KBM-7 (cell line): Measurements from ENCODE around the gene PLEKHN1.

Experiments
- DNase-seq: peaks from one replicate; pipeline ENCODE4 v3.0.0-alpha.2; 2015
- in situ Hi-C: fragments of 300-500 bp; cut with MboI; formaldehyde crosslinking; loops from 2 replicates; pipeline ENCODE4 v1.14.3; 2020; ENCODE audit warnings: low sequenced_read_pairs, low pct_unique_long_range_greater_than_20kb, mixed read lengths

The PLEKHN1 gene

GRCh38 chr1:966135-966703 lies at the start of gene PLEKHN1:
TSS of gene PLEKHN1 (plus strand) at chr1:966482. CDS start at chr1:966532, 50 bp downstream.
- in situ Hi-C loops: no loop called here
- DNase-seq: no peak

DNA sequence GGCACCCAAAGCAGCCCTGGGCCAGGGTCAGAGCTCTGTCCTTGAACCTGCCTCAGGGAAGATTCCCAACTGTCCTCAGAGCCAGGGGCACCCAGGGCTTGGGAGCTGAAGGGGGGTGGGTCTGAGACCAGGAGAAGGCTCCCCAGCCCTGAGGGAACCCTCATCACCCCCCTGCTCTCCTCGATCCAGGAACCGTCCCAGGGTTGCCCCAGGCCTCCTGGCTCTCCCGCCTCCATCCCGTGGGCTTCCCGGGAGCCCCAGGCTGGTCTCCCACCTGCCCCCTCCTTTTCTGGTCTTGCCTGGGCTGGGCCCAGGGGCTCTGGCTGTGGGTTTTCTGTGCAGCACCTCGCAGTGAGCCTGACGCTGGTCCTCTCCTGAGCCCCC lies 49.2 kb upstream of the PLEKHN1 start:
- in situ Hi-C loops: no loop called here
- DNase-seq: no peak

DNA sequence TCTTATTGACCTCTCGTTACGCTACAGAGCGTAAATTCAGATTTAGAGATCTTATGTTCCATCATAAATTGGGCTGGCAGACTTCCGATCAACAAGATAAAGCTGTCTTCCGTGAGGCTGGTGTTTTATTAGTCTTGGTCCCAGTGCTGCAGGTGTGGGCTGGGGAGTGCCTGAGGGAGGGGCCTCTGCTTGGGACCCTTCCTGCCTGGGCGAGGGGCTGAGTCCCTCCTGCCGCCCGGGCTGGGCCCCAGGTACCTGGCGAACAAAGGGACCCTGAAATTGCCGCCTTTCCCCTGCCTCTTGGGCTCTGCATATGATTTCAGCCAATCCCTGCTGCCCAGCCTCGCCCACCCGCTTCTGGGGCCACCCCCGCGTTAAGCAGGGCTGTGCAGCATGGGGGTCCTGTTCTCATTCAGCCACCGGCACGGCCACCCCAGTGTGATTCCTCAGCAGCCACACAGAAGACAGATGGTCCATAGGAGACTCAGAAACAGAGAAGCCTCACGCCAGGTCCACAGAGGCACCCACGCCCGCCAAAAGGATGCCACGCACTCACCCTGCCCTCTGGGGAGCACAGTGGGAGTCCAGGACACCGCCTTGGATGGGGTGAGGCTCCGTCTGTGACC lies 48.7 kb upstream of the PLEKHN1 start:
- DNase-seq: no peak
- in situ Hi-C loops: no loop called here

- no peak for DNase-seq
- in situ Hi-C loops: no loop called here
Observed at GRCh38 chr1:918353-918752, 47.9 kb upstream of the PLEKHN1 start.

- in situ Hi-C loops: no loop called here
- no peak for DNase-seq
Observed at GRCh38 chr1:918843-919242, 47.4 kb upstream of the PLEKHN1 start.

DNA sequence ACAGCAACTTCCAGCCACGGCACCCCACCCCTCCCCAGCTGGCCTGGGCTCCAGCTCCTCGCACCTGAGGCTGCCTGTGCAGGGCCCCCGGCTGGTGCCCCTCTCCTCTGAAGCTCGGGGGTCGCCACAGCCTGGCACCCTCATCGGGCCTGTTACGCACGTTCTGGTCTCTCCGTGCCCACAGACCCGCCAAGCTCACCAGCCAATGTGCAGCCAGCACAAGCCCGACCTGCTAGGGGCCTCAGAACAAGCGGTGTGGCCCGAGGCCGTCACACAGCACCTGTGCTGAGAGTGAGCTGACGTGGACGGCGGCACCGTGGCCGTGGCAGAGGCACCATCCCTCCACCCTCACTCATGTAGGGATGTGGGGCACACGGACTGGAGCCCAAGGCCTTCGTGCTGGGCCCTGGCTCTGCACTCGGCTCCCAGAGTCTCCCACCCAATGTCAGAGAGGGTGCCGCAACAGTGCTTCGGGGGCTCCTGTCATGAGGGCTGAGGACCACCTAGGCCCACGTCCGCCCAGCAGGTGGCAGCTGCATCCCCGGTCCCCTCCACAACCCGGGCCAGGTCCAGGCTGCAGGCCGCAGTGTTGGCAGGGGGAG lies 46.9 kb upstream of the PLEKHN1 start:
- in situ Hi-C loops: no loop called here
- no peak for DNase-seq

- no peak for DNase-seq
- in situ Hi-C loops: no loop called here
Observed at GRCh38 chr1:920010-920409, 46.3 kb upstream of the PLEKHN1 start.

DNA sequence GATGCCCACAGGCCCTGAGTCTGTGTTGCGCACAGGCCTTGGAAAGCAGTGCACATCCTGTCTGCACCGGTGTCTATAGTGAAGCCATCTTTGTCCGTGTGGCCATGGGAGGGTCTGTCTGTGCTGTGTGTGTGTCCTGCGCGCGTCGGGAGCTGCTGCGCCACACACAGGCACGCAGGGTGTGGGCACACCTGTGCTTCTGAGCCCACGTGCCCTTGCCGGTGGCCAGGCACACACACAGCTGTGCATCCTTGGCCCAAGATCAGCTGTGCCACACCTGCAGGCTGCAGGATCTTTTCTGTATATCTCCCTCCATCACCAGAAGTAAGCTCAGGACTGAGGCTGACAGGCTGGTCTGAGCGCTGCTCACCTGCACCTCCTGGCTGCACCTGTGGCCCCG lies 45.8 kb upstream of the PLEKHN1 start:
- in situ Hi-C loops: no loop called here
- no peak for DNase-seq

GRCh38 chr1:921011-921837 lies 45.1 kb upstream of the PLEKHN1 start:
- DNase-seq: peak; percentile 86
- in situ Hi-C loops: no loop called here

- in situ Hi-C loops: no loop called here
- peak; percentile 78 for DNase-seq
Observed at GRCh38 chr1:923131-923990, 42.9 kb upstream of the PLEKHN1 start, which contains the start of gene SAMD11. TSS of gene SAMD11 (plus strand) at chr1:923923. CDS start at chr1:924432, 509 bp downstream.

- in situ Hi-C loops: no loop called here
Observed at GRCh38 chr1:923991-924655, 42.2 kb upstream of the PLEKHN1 start.

DNA sequence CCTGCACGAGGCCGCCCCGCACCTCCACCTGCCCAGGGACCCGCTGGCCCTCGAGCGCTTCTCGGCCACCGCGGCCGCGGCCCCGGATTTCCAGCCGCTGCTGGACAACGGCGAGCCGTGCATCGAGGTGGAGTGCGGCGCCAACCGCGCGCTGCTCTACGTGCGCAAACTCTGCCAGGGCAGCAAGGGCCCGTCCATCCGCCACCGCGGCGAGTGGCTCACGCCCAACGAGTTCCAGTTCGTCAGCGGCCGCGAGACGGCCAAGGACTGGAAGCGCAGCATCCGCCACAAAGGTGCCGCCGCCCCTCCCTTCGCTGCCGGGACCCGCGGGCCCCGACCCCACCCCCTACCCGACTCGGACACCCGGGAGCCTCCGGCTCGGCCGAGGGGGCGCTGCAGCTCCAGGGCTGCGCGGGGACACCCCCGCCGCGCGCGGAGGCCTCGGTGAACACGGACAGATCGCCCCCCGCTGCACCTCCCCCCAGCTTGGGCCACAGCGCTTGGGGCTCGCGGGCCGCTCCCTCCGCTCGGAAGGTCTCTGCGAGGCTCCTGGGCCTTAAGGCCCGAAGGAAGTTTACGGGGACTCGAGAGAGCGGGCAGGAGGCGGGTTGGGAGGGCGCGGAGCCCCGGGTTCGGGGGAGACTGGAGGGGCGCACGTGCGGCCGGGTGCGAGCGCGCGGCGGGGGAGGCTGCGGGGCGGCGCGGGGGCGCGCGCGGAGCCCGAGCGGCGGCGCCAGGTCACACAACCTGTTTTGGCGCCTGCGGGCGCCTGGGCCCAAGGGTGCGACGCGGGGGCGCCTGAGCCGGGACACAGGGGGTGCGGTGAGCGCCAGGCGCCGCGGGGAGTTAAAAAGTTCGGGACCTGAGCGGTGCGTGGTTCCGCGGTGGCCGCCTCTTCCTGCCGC lies 41.4 kb upstream of the PLEKHN1 start:
- no peak for DNase-seq
- in situ Hi-C loops: no loop called here

More at GRCh38 chr1:923991-924655, 42.2 kb upstream of the PLEKHN1 start:
- DNase-seq: no peak

- in situ Hi-C loops: no loop called here
- DNase-seq: no peak
Observed at GRCh38 chr1:925561-926421, 40.5 kb upstream of the PLEKHN1 start.

DNA sequence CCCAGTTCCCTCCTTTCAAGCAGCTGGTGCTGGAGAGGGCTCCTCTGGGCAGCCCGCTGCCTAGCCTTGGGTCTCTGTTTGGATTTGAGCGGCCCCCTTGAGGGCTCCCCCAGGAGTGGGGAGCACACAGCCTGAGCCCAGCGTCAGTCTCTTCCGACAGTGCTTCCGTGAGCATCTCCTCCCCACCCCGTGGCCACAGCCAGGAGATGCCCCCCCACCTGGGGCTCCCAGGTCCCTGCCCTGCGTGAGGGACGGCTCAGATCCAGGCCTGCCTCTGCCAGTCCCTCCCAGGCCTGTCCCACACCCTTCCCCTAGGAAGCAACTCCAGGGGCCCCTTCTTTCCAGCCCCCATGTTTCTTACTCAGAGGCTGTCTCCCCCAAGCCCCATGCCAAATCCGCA lies 39.0 kb upstream of the PLEKHN1 start:
- in situ Hi-C loops: no loop called here
- DNase-seq: no peak

DNA sequence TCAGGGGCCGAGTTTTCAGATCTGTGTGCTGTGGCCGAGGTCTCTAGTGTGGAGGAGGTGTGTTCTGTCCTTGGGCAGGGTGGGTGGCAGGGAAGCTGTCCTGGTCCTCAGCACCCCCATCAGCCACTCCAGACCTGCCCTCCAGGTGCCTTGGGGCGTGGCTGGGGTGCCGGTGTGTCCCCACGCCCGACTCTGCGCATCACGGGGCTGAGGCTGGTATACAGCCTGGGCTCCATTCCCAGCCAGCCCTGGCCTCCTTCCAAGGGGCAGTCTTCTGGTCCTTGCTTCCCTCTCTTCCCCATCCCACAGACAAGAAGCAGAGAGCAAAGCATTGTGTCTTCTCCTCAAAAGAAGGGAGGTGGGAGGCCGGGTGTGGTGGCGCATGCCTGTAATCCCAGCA lies 38.5 kb upstream of the PLEKHN1 start:
- DNase-seq: no peak
- in situ Hi-C loops: no loop called here

DNA sequence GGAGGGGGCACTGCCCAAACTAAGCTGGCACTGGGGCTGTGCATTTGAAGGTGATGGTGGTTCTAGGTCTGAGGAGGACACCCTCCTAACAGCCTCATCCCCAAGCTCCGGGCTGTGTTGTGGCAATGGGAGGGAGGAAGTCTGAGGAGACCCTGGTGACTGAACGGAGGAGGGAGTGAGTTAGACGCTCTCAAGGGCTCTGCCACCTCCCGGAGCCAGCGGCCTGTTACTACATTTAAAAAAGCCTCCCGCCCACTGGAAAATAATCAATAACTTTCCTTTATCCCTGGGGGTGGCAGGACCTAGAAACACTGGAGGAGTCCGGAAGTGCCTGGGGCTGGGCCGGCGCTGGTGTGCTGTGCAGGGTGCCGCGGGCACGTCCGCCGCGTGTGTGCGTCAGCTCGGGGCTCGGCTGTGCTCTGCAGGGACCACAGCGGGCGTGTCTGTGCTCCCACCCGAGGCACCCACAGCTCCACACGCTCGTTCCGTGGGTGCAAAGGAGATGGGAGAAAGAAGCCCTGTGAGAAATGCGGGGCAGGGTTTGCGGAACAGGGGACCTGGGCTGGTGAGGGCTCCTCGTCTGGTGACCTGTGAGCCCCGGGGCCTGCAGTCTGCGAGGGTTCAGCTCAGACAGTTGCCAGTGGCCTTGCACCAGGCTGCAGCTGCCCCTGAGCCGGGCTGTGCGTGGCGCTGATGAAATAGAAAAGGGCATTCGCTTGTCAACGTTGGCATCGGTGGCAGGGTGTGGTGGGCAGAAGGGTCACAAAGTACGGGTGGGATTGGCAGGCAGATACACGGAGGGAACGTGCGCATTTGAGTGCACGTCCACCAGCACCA lies 37.2 kb upstream of the PLEKHN1 start:
- in situ Hi-C loops: no loop called here
- DNase-seq: no peak
